Spleen (tissue), 7 donors: ENCODE data around the gene TRPT1.

Source experiments
- POLR2AphosphoS5 ChIP-seq, 3 donors: sonication (generic); formaldehyde crosslinking; IDR thresholded peaks; one replicate each; pipeline ENCODE4 v1.5.1; 2017; ENCODE audit warnings: antibody characterized with exemption in 3 of 3
- TF ChIP-seq, protein P1 (sequence below), 11 experiments: fragments of 200-600 bp in 7 of 11; fragments of 450-650 bp in 4 of 11; sonication (generic) in 4 of 11; IDR thresholded peaks in 8 of 11; conservative IDR thresholded peaks in 3 of 11; 1 replicate in 7 of 11; 2 replicates in 4 of 11; pipeline versions ENCODE4 v1.4.0 to v1.8.0; 2016 to 2021; ENCODE audit warnings: antibody characterized with exemption in 11 of 11, inconsistent platforms in 4 of 11, mild to moderate bottlenecking in 1 of 11
- donor health status: DM: no; HTN: no; CAD: no; lungs with moderate emphysema.
- donor health status: DM: no; HTN: no; CAD: no.
- donor health status: DM: no; HTN: no; CAD: no.

DNA sequence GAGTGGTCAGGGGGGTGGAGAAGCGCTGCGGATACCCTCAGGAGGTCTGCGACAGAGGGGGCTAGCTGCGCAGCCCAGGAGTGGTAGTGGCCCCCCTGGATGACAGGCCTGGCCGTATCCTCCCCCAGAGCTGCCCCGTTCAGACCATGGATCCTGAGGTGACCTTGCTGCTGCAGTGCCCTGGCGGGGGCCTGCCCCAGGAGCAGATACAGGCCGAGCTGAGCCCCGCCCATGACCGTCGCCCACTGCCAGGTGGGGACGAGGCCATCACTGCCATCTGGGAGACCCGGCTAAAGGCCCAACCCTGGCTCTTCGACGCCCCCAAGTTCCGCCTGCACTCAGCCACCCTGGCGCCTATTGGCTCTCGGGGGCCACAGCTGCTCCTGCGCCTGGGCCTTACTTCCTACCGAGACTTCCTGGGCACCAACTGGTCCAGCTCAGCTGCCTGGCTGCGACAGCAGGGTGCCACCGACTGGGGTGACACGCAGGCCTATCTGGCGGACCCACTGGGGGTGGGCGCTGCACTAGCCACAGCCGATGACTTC, 593 bp upstream of the TRPT1 start:
- TF ChIP-seq, protein P1, sequence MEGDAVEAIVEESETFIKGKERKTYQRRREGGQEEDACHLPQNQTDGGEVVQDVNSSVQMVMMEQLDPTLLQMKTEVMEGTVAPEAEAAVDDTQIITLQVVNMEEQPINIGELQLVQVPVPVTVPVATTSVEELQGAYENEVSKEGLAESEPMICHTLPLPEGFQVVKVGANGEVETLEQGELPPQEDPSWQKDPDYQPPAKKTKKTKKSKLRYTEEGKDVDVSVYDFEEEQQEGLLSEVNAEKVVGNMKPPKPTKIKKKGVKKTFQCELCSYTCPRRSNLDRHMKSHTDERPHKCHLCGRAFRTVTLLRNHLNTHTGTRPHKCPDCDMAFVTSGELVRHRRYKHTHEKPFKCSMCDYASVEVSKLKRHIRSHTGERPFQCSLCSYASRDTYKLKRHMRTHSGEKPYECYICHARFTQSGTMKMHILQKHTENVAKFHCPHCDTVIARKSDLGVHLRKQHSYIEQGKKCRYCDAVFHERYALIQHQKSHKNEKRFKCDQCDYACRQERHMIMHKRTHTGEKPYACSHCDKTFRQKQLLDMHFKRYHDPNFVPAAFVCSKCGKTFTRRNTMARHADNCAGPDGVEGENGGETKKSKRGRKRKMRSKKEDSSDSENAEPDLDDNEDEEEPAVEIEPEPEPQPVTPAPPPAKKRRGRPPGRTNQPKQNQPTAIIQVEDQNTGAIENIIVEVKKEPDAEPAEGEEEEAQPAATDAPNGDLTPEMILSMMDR (IDR thresholded peaks at IDR 0.05 in 8 of 11, conservative IDR thresholded peaks at IDR 0.05 in 3 of 11) = peak in 1 of 11 experiments; percentile 6
- peak; percentile 69 to 78 (median 76) for TF ChIP-seq POLR2AphosphoS5 (IDR thresholded peaks at IDR 0.05)
